Measurements from ENCODE around the gene TTC7B. TPM values are rescaled to one million over a fixed set of nuclear protein-coding genes. Genes with fewer than 3 reads are reported as not detected.

TTC7B gene
- total and polyA plus RNA-seq, 9 of the 15 experiments (the other 6 are each of a cell fraction or from before 2014, with no cell fraction given): 2.2 to 77.2 (median 36.7) TPM

- no peak for TF ChIP-seq E2F5 (CRISPR knock-in tag; IDR thresholded peaks at IDR 0.05)
- peak; percentile 79; the same call in 1 of the 2 replicates for TF ChIP-seq DPF2 (IDR thresholded peaks at IDR 0.05)
- no peak for TF ChIP-seq MTA2 (IDR thresholded peaks at IDR 0.05; ENCODE audit: low read depth)
- no peak for TF ChIP-seq MCM2 (IDR thresholded peaks at IDR 0.05; ENCODE audit: low read depth)
- TF ChIP-seq TOE1 (IDR thresholded peaks at IDR 0.05; ENCODE audit: borderline replicate concordance): no peak
- no peak for TF ChIP-seq TOE1 (CRISPR knock-in tag; IDR thresholded peaks at IDR 0.05; ENCODE audit: borderline replicate concordance, low read depth)
- TF ChIP-seq ATF3 (IDR thresholded peaks at IDR 0.05): no peak
- no peak for TF ChIP-seq ATF3 (CRISPR knock-in tag; conservative IDR thresholded peaks at IDR 0.05)
- peak; percentile 61; the same call in 1 of the 2 replicates for TF ChIP-seq TAL1 (IDR thresholded peaks at IDR 0.05)
- TF ChIP-seq ZNF311 (CRISPR knock-in tag; IDR thresholded peaks at IDR 0.05): 0 out of 2 replicates have a peak, but pooled peaks have one; percentile 12
- TF ChIP-seq ZNF398 (CRISPR knock-in tag; IDR thresholded peaks at IDR 0.05): no peak
- TF ChIP-seq CREB3L1 (IDR thresholded peaks at IDR 0.05; ENCODE audit: borderline replicate concordance, low read depth): no peak
- no peak for TF ChIP-seq PHF21A (IDR thresholded peaks at IDR 0.05; ENCODE audit: borderline replicate concordance, low read depth)
- no peak for TF ChIP-seq KAT8 (IDR thresholded peaks at IDR 0.05; ENCODE audit: low read depth)
- TF ChIP-seq ZNF592 (IDR thresholded peaks at IDR 0.05): peak; percentile 25; the same call in 1 of the 2 replicates
- no peak for TF ChIP-seq ZNF717 (CRISPR knock-in tag; IDR thresholded peaks at IDR 0.05)
These were observed 10.3 kb downstream of the TTC7B start (continued) for GRCh38 chr14:90805662-90806540.

Measured in K562 (cell line).